GM23338 (cell line): Measurements from ENCODE around the gene MYRFL. TPM values are rescaled to one million over a fixed set of nuclear protein-coding genes. Genes with fewer than 3 reads are reported as not detected.

ENCODE experiments used
- ATAC-seq: fragments of 200-7000 bp; cut with Tn5 transposase; 3 replicates; pipeline ENCODE4 v1.9.1; 2020
- DNase-seq: peaks from one replicate; pipeline ENCODE4 v3.0.0-alpha.2; 2015; ENCODE audit warnings: low spot score
- H2AFZ ChIP-seq: fragments of 200-600 bp; sonication (generic); 2 replicates; pipeline ENCODE4 v1.8.0; 2016; ENCODE audit warnings: antibody characterized with exemption, mild to moderate bottlenecking, moderate library complexity
- H3F3A ChIP-seq: fragments of 200-600 bp; sonication (generic); replicated peaks from 2 replicates; pipeline ENCODE4 v1.8.0; 2017; ENCODE audit warnings: antibody characterized with exemption, mixed run types, low read depth
- H3K27ac ChIP-seq: fragments of 200-600 bp; sonication (generic); 2 replicates; pipeline ENCODE4 v1.6.1; 2016; ENCODE audit warnings: low read depth
- H3K27me3 ChIP-seq: fragments of 200-600 bp; sonication (generic); 2 replicates; pipeline ENCODE4 v1.8.0; 2016; ENCODE audit warnings: mild to moderate bottlenecking, mixed run types, moderate library complexity; ENCODE audit not compliant: insufficient read depth
- H3K36me3 ChIP-seq: fragments of 200-600 bp; sonication (generic); 2 replicates; pipeline ENCODE4 v1.8.0; 2016; ENCODE audit warnings: mild to moderate bottlenecking; ENCODE audit not compliant: insufficient read depth
- H3K4me1 ChIP-seq: fragments of 200-600 bp; sonication (generic); 2 replicates; pipeline ENCODE4 v1.8.0; 2016; ENCODE audit warnings: mild to moderate bottlenecking, moderate library complexity; ENCODE audit not compliant: insufficient read depth
- H3K4me2 ChIP-seq: fragments of 200-600 bp; sonication (generic); 2 replicates; pipeline ENCODE4 v1.7.1; 2017; ENCODE audit warnings: mixed run types
- H3K4me3 ChIP-seq: fragments of 200-600 bp; sonication (generic); 2 replicates; pipeline ENCODE4 v1.6.1; 2016; ENCODE audit warnings: mixed run types
- H3K79me2 ChIP-seq: fragments of 200-600 bp; sonication (generic); replicated peaks from 2 replicates; pipeline ENCODE4 v1.8.0; 2017; ENCODE audit warnings: mild to moderate bottlenecking; ENCODE audit not compliant: insufficient read depth
- H3K9me2 ChIP-seq: fragments of 200-600 bp; sonication (generic); 2 replicates; pipeline ENCODE4 v1.8.0; 2017; ENCODE audit not compliant: insufficient read depth
- H4K20me1 ChIP-seq: fragments of 200-600 bp; sonication (generic); replicated peaks from 2 replicates; pipeline ENCODE4 v1.8.0; 2017; ENCODE audit warnings: mild to moderate bottlenecking; ENCODE audit not compliant: insufficient read depth
- H3K27ac Mint-ChIP-seq: 2 replicates; pipeline ENCODE4 v1.8.0; 2020; ENCODE audit warnings: inconsistent platforms, mild to moderate bottlenecking, moderate library complexity, mixed read lengths
- H3K27me3 Mint-ChIP-seq: 3 replicates; pipeline ENCODE4 v1.8.0; 2022; ENCODE audit warnings: low read depth, mild to moderate bottlenecking, moderate library complexity, mixed read lengths, inconsistent platforms; ENCODE audit not compliant: insufficient read depth, poor library complexity
- H3K36me3 Mint-ChIP-seq: 3 replicates; pipeline ENCODE4 v1.8.0; 2021; ENCODE audit warnings: low read depth, mild to moderate bottlenecking, inconsistent platforms, moderate library complexity, mixed read lengths
- H3K4me1 Mint-ChIP-seq: 3 replicates; pipeline ENCODE4 v1.8.0; 2020; ENCODE audit warnings: mild to moderate bottlenecking, inconsistent platforms, mixed read lengths
- H3K4me3 Mint-ChIP-seq: 3 replicates; pipeline ENCODE4 v1.8.0; 2021; ENCODE audit warnings: moderate library complexity, mild to moderate bottlenecking, inconsistent platforms, mixed read lengths
- H3K9me3 Mint-ChIP-seq: 3 replicates; pipeline ENCODE4 v1.8.0; 2020; ENCODE audit warnings: moderate library complexity, mild to moderate bottlenecking, inconsistent platforms, mixed read lengths
- CREB1 ChIP-seq: fragments of 250-450 bp; sonication (Bioruptor Pico); IDR thresholded peaks from 2 replicates; pipeline ENCODE4 v1.5.0; 2020; ENCODE audit warnings: low read depth, mild to moderate bottlenecking, moderate library complexity
- EZH2 ChIP-seq: fragments of 200-600 bp; sonication (generic); IDR thresholded peaks from one replicate; pipeline ENCODE4 v1.8.0; 2017; ENCODE audit warnings: antibody characterized with exemption, mild to moderate bottlenecking, low read depth; ENCODE audit not compliant: unreplicated experiment
- EZH2phosphoT487 ChIP-seq: fragments of 200-600 bp; sonication (generic); IDR thresholded peaks from one replicate; pipeline ENCODE4 v1.8.1; 2018; ENCODE audit warnings: antibody characterized with exemption; ENCODE audit not compliant: unreplicated experiment
- JUNB ChIP-seq: IDR thresholded peaks from one replicate; pipeline ENCODE4 v1.6.1; 2016; ENCODE audit warnings: antibody characterized with exemption; ENCODE audit not compliant: unreplicated experiment
- POLR2AphosphoS5 ChIP-seq: IDR thresholded peaks from 2 replicates; pipeline ENCODE4 v1.6.1; 2016; ENCODE audit warnings: antibody characterized with exemption, low read depth
- STAT1 ChIP-seq: IDR thresholded peaks from one replicate; pipeline ENCODE4 v1.6.1; 2016; ENCODE audit warnings: antibody characterized with exemption; ENCODE audit not compliant: unreplicated experiment
- ZNF331 ChIP-seq: fragments of 250-450 bp; sonication (Bioruptor Pico); IDR thresholded peaks from 2 replicates; pipeline ENCODE4 v1.5.0; 2020; ENCODE audit warnings: low read depth, mild to moderate bottlenecking, moderate library complexity
- polyA plus RNA-seq: library from polyadenylated mRNA; unstranded; fragments of >200 nt; fragmentation: Nextera tagmentation; extraction: Ambion mirVana; gene quantifications from 2 replicates; pipeline ENCODE4 v1.2.1, GENCODE V29; 2016
- total RNA-seq: library from RNA; depleted of rRNA; stranded (reverse); fragments of >200 nt; shearing (Covaris generic); gene quantifications from 2 replicates; pipeline ENCODE4 v1.2.3, GENCODE V29; 2014
- TF ChIP-seq, protein P1 (sequence below), 2 experiments: fragments of 200-600 bp in 1 of 2; sonication (generic) in 1 of 2; conservative IDR thresholded peaks; 2 replicates each; pipeline versions ENCODE4 v1.5.1 to v1.6.1; 2016 to 2017; ENCODE audit warnings: antibody characterized with exemption in 2 of 2, low read depth in 2 of 2, mild to moderate bottlenecking in 2 of 2, moderate library complexity in 1 of 2
- TF ChIP-seq, protein P2 (sequence below): fragments of 250-450 bp; sonication (Bioruptor Pico); IDR thresholded peaks from 2 replicates; pipeline ENCODE4 v1.5.0; 2020; ENCODE audit warnings: mild to moderate bottlenecking, moderate library complexity

Gene MYRFL
- total and polyA plus RNA-seq, 2 experiments from 2014 or later = 2.3 to 2.8 TPM

- no peak overlapping the region for H3K27ac ChIP-seq
These were observed 79.8 kb downstream of the MYRFL start for GRCh38 chr12:69904777-69905176.

DNA sequence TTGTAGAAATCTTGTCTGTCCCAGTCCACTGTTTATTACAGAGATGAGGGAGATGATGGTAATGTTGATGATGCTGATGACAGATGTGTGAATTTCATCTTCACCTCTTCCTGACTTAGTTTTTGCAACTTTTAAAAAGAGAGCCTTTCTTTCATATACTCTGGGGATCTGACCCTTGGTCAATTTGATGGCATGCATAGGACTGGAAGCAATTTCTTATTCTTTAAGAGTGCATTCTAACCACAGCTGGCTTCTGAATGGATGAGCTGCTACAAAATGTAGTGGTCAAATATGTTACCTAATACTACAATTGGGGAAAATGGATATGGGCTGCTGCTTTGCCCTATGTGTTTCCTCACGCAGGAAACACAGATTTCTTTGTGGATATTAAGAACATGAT lies 80.8 kb downstream of the MYRFL start:
- Mint-ChIP-seq H3K4me3 (no peak overlapping the region), H3K9me3 (no peaks in the 10 kb centered on the region), H3K4me1 (peaks cover 14% of the 10 kb centered on the region), H3K27ac (no peak overlapping the region), H3K27me3 (no peaks in the 10 kb centered on the region), H3K36me3 (peaks cover 3% of the 10 kb centered on the region; the same call in 2 of the 3 replicates)
- TF ChIP-seq, protein P1, sequence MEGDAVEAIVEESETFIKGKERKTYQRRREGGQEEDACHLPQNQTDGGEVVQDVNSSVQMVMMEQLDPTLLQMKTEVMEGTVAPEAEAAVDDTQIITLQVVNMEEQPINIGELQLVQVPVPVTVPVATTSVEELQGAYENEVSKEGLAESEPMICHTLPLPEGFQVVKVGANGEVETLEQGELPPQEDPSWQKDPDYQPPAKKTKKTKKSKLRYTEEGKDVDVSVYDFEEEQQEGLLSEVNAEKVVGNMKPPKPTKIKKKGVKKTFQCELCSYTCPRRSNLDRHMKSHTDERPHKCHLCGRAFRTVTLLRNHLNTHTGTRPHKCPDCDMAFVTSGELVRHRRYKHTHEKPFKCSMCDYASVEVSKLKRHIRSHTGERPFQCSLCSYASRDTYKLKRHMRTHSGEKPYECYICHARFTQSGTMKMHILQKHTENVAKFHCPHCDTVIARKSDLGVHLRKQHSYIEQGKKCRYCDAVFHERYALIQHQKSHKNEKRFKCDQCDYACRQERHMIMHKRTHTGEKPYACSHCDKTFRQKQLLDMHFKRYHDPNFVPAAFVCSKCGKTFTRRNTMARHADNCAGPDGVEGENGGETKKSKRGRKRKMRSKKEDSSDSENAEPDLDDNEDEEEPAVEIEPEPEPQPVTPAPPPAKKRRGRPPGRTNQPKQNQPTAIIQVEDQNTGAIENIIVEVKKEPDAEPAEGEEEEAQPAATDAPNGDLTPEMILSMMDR (conservative IDR thresholded peaks at IDR 0.05; ENCODE audit: low read depth in 2 of 2) = no peak
- TF ChIP-seq, protein P2, sequence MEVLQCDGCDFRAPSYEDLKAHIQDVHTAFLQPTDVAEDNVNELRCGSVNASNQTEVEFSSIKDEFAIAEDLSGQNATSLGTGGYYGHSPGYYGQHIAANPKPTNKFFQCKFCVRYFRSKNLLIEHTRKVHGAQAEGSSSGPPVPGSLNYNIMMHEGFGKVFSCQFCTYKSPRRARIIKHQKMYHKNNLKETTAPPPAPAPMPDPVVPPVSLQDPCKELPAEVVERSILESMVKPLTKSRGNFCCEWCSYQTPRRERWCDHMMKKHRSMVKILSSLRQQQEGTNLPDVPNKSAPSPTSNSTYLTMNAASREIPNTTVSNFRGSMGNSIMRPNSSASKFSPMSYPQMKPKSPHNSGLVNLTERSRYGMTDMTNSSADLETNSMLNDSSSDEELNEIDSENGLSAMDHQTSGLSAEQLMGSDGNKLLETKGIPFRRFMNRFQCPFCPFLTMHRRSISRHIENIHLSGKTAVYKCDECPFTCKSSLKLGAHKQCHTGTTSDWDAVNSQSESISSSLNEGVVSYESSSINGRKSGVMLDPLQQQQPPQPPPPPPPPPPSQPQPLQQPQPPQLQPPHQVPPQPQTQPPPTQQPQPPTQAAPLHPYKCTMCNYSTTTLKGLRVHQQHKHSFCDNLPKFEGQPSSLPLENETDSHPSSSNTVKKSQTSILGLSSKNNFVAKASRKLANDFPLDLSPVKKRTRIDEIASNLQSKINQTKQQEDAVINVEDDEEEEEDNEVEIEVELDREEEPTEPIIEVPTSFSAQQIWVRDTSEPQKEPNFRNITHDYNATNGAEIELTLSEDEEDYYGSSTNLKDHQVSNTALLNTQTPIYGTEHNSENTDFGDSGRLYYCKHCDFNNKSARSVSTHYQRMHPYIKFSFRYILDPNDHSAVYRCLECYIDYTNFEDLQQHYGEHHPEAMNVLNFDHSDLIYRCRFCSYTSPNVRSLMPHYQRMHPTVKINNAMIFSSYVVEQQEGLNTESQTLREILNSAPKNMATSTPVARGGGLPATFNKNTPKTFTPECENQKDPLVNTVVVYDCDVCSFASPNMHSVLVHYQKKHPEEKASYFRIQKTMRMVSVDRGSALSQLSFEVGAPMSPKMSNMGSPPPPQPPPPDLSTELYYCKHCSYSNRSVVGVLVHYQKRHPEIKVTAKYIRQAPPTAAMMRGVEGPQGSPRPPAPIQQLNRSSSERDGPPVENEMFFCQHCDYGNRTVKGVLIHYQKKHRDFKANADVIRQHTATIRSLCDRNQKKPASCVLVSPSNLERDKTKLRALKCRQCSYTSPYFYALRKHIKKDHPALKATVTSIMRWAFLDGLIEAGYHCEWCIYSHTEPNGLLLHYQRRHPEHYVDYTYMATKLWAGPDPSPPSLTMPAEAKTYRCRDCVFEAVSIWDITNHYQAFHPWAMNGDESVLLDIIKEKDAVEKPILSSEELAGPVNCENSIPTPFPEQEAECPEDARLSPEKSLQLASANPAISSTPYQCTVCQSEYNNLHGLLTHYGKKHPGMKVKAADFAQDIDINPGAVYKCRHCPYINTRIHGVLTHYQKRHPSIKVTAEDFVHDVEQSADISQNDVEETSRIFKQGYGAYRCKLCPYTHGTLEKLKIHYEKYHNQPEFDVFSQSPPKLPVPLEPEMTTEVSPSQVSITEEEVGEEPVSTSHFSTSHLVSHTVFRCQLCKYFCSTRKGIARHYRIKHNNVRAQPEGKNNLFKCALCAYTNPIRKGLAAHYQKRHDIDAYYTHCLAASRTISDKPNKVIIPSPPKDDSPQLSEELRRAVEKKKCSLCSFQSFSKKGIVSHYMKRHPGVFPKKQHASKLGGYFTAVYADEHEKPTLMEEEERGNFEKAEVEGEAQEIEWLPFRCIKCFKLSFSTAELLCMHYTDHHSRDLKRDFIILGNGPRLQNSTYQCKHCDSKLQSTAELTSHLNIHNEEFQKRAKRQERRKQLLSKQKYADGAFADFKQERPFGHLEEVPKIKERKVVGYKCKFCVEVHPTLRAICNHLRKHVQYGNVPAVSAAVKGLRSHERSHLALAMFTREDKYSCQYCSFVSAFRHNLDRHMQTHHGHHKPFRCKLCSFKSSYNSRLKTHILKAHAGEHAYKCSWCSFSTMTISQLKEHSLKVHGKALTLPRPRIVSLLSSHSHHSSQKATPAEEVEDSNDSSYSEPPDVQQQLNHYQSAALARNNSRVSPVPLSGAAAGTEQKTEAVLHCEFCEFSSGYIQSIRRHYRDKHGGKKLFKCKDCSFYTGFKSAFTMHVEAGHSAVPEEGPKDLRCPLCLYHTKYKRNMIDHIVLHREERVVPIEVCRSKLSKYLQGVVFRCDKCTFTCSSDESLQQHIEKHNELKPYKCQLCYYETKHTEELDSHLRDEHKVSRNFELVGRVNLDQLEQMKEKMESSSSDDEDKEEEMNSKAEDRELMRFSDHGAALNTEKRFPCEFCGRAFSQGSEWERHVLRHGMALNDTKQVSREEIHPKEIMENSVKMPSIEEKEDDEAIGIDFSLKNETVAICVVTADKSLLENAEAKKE (CRISPR knock-in tag) = no peak
- TF ChIP-seq EZH2phosphoT487 = no peak
- no peak for TF ChIP-seq STAT1
- no peak for TF ChIP-seq JUNB
- TF ChIP-seq EZH2 = no peak
- TF ChIP-seq POLR2AphosphoS5 = no peak
- Histone ChIP-seq H3K4me1 (peaks cover 8% of the 10 kb centered on the region), H3K4me2 (no peak overlapping the region), H3K36me3 (no peaks in the 10 kb centered on the region), H2AFZ (no peak overlapping the region), H3K4me3 (no peak overlapping the region), H3K27ac (no peak overlapping the region), H4K20me1 (no peaks in the 10 kb centered on the region), H3K27me3 (no peaks in the 10 kb centered on the region), H3K9me2 (peaks cover 13% of the 10 kb centered on the region), H3F3A (no peaks in the 10 kb centered on the region), H3K79me2 (no peaks in the 10 kb centered on the region)
- DNase-seq (no peak), ATAC-seq (no peak)

More at GRCh38 chr12:69904777-69905176, 79.8 kb downstream of the MYRFL start:
- H3K9me2 ChIP-seq = peaks cover 13% of the 10 kb centered on the region
- Mint-ChIP-seq H3K4me3 (no peak overlapping the region), H3K9me3 (no peaks in the 10 kb centered on the region), H3K36me3 (peaks cover 3% of the 10 kb centered on the region; the same call in 2 of the 3 replicates), H3K27me3 (no peaks in the 10 kb centered on the region), H3K27ac (no peak overlapping the region), H3K4me1 (peaks cover 13% of the 10 kb centered on the region)
- H4K20me1 ChIP-seq = no peaks in the 10 kb centered on the region
- TF ChIP-seq, protein P1 (conservative IDR thresholded peaks at IDR 0.05; ENCODE audit: low read depth in 2 of 2) = no peak
- no peak for TF ChIP-seq ZNF331 (CRISPR knock-in tag)
- no peak for TF ChIP-seq CREB1
- no peak for ATAC-seq
- H3K4me1 ChIP-seq = peaks cover 4% of the 10 kb centered on the region
- DNase-seq = no peak
- no peaks in the 10 kb centered on the region for H3K27me3 ChIP-seq
- no peak overlapping the region for H3K4me2 ChIP-seq
- H3K79me2 ChIP-seq = no peaks in the 10 kb centered on the region
- H3F3A ChIP-seq = no peaks in the 10 kb centered on the region
- no peaks in the 10 kb centered on the region for H3K36me3 ChIP-seq
- H2AFZ ChIP-seq = no peak overlapping the region
- no peak overlapping the region for H3K4me3 ChIP-seq
